Esophagus (tissue), 2 donors: ENCODE measurements around the gene MCL1. TPM values are rescaled to one million over a fixed set of nuclear protein-coding genes. Genes with fewer than 3 reads are reported as not detected.
"Not testable (repeated sequence)": the region's sequence is repeated elsewhere in the genome, so short reads cannot be mapped to it uniquely, and the experiment has no call there.

ENCODE experiments used
- H3K27ac ChIP-seq, 2 donors: one replicate each; pipeline ENCODE4 v1.5.1; 2013; ENCODE audit warnings: low read depth in 2 of 2, mild to moderate bottlenecking in 2 of 2, inconsistent platforms in 1 of 2, low read length in 1 of 2, moderate library complexity in 1 of 2
- H3K27me3 ChIP-seq, 2 donors: one replicate each; pipeline ENCODE4 v1.6.1; 2013; ENCODE audit warnings: low read length in 2 of 2, control low read depth in 1 of 2, mild to moderate bottlenecking in 1 of 2; ENCODE audit not compliant: insufficient read depth in 2 of 2, control insufficient read depth in 1 of 2
- H3K36me3 ChIP-seq, 2 donors: one replicate each; pipeline ENCODE4 v1.6.1; 2013; ENCODE audit warnings: low read length in 1 of 2; ENCODE audit not compliant: control insufficient read depth in 2 of 2, insufficient read depth in 2 of 2
- H3K4me1 ChIP-seq, 2 donors: one replicate each; pipeline ENCODE4 v1.6.1; 2013; ENCODE audit warnings: low read length in 1 of 2; ENCODE audit not compliant: control insufficient read depth in 2 of 2, insufficient read depth in 2 of 2
- H3K4me3 ChIP-seq, 2 donors: one replicate each; pipeline ENCODE4 v1.5.1; 2013; ENCODE audit warnings: low read length in 2 of 2, mild to moderate bottlenecking in 2 of 2, low read depth in 1 of 2, moderate library complexity in 1 of 2
- H3K9me3 ChIP-seq, 2 donors: one replicate each; pipeline ENCODE4 v1.6.1; 2013; ENCODE audit warnings: mild to moderate bottlenecking in 2 of 2, low read depth in 1 of 2, low read length in 1 of 2, moderate library complexity in 1 of 2; ENCODE audit not compliant: control insufficient read depth in 2 of 2, insufficient read depth in 1 of 2
- WGBS, 2 donors: extraction: QIAGEN DNeasy Blood & Tissue Kit; methylation state at CpG; one replicate each; pipeline ENCODE4 v1.1.7; 2013; 5-methylcytosine and 5-hydroxymethylcytosine counted together
- polyA plus RNA-seq, 2 donors: library from polyadenylated mRNA; stranded (reverse); fragments of 200-250 nt; gene quantifications; one replicate each; pipeline ENCODE4 v1.2.3, GENCODE V29; 2013
- donor health status: healthy with polysubstance abuse.
- donor health status: Bipolar disorder and iron deficiency.

Gene MCL1
- polyA plus RNA-seq, 2 donors, result 99.3 to 101 TPM

GRCh38 chr1:150603711-150604110 lies 24.3 kb upstream of the MCL1 start:
- H3K27ac ChIP-seq, result no peak overlapping the region

GRCh38 chr1:150602372-150602771 lies 23.0 kb upstream of the MCL1 start:
- WGBS, 2 donors, result 92 to 93% methylated on average over 12 of the region's 12 CpGs
- H3K4me1 ChIP-seq, H3K36me3 ChIP-seq: not testable (repeated sequence)

More at GRCh38 chr1:150603711-150604110, 24.3 kb upstream of the MCL1 start:
- no peaks in the 10 kb centered on the region for H3K9me3 ChIP-seq
- H3K27me3 ChIP-seq, result no peaks in the 10 kb centered on the region
- H3K36me3 ChIP-seq, result no peaks in the 10 kb centered on the region
- 62 to 66% methylated on average over 3 of the region's 3 CpGs for WGBS, 2 donors
- H3K4me1 ChIP-seq, result peaks cover 0 to 4% of the 10 kb centered on the region in 2 donors
- H3K4me3 ChIP-seq, result no peak overlapping the region

GRCh38 chr1:150601540-150601939 lies 22.1 kb upstream of the MCL1 start:
- Histone ChIP-seq H3K36me3 (no peaks in the 10 kb centered on the region), H3K4me3 (no peak overlapping the region), H3K4me1 (peaks cover 0 to 4% of the 10 kb centered on the region in 2 donors), H3K27me3 (no peaks in the 10 kb centered on the region), H3K9me3 (no peaks in the 10 kb centered on the region), H3K27ac (no peak overlapping the region)

More at GRCh38 chr1:150602372-150602771, 23.0 kb upstream of the MCL1 start:
- H3K9me3 ChIP-seq, H3K4me3 ChIP-seq, H3K27me3 ChIP-seq, H3K27ac ChIP-seq: not testable (repeated sequence)

- not testable (repeated sequence) for H3K9me3 ChIP-seq, H3K4me1 ChIP-seq, H3K27me3 ChIP-seq, H3K36me3 ChIP-seq, H3K4me3 ChIP-seq, H3K27ac ChIP-seq
- 72 to 74% methylated on average over 4 of the region's 4 CpGs for WGBS, 2 donors
These were observed 18.9 kb upstream of the MCL1 start for GRCh38 chr1:150598346-150598745.

- Histone ChIP-seq H3K4me3 (no peak overlapping the region), H3K36me3 (no peaks in the 10 kb centered on the region), H3K27me3 (no peaks in the 10 kb centered on the region), H3K9me3 (no peaks in the 10 kb centered on the region), H3K4me1 (no peaks in the 10 kb centered on the region), H3K27ac (no peak overlapping the region)
- WGBS, 2 donors, result 49 to 65% methylated on average over 3 of the region's 3 CpGs
These were observed 17.6 kb upstream of the MCL1 start for GRCh38 chr1:150596976-150597375.

GRCh38 chr1:150596095-150596892 lies 16.9 kb upstream of the MCL1 start:
- no peaks in the 10 kb centered on the region for H3K4me1 ChIP-seq
- H3K36me3 ChIP-seq, result no peaks in the 10 kb centered on the region
- no peaks in the 10 kb centered on the region for H3K27me3 ChIP-seq
- H3K4me3 ChIP-seq, result no peak overlapping the region
- 91 to 92% methylated on average over 7 of the region's 7 CpGs for WGBS, 2 donors
- no peaks in the 10 kb centered on the region for H3K9me3 ChIP-seq
- no peak overlapping the region for H3K27ac ChIP-seq

- WGBS, 2 donors, result 90 to 96% methylated on average over 2 of the region's 2 CpGs
- no peaks in the 10 kb centered on the region for H3K9me3 ChIP-seq
- H3K36me3 ChIP-seq, result peaks cover 0 to 4% of the 10 kb centered on the region in 2 donors
- no peaks in the 10 kb centered on the region for H3K27me3 ChIP-seq
- H3K27ac ChIP-seq, result no peak overlapping the region
- H3K4me1 ChIP-seq, result peaks cover 0 to 3% of the 10 kb centered on the region in 2 donors
- no peak overlapping the region for H3K4me3 ChIP-seq
These were observed 3.0 kb upstream of the MCL1 start for GRCh38 chr1:150582371-150582770.

- H3K27ac ChIP-seq, H3K36me3 ChIP-seq, H3K4me1 ChIP-seq, H3K9me3 ChIP-seq, H3K27me3 ChIP-seq, H3K4me3 ChIP-seq: not testable (repeated sequence)
- 97 to 98% methylated on average over 14 of the region's 14 CpGs for WGBS, 2 donors
These were observed 2.6 kb upstream of the MCL1 start for GRCh38 chr1:150581962-150582361.

GRCh38 chr1:150581437-150581836 lies 2.0 kb upstream of the MCL1 start:
- WGBS, 2 donors, result 97 to 98% methylated on average over 7 of the region's 7 CpGs
- H3K4me1 ChIP-seq, H3K9me3 ChIP-seq, H3K27ac ChIP-seq, H3K36me3 ChIP-seq, H3K27me3 ChIP-seq, H3K4me3 ChIP-seq: not testable (repeated sequence)

GRCh38 chr1:150580966-150581365 lies 1.6 kb upstream of the MCL1 start:
- 72 to 77% methylated on average over 3 of the region's 3 CpGs for WGBS, 2 donors
- not testable (repeated sequence) for H3K36me3 ChIP-seq, H3K4me3 ChIP-seq, H3K9me3 ChIP-seq, H3K27ac ChIP-seq, H3K27me3 ChIP-seq, H3K4me1 ChIP-seq
